Right lobe of liver (tissue), 4 donors: ENCODE measurements around the gene DBN1.

Source experiments
- POLR2A ChIP-seq: fragments of 450-650 bp; IDR thresholded peaks from one replicate; pipeline ENCODE4 v1.6.1; 2017; ENCODE audit warnings: antibody characterized with exemption, mild to moderate bottlenecking
- TF ChIP-seq, protein P1 (sequence below), 4 donors: fragments of 200-600 bp in 3 of 4; fragments of 450-650 bp in 1 of 4; IDR thresholded peaks; one replicate each; pipeline versions ENCODE4 v1.5.1 to v1.8.0; 2016 to 2022; ENCODE audit warnings: antibody characterized with exemption in 4 of 4, mild to moderate bottlenecking in 2 of 4
- donor health status: DM: no; HTN: no; CAD: no.
- donor health status: DM: no; HTN: no; CAD: no.
- donor health status: DM: no; HTN: yes; CAD: no.

- TF ChIP-seq, protein P1, sequence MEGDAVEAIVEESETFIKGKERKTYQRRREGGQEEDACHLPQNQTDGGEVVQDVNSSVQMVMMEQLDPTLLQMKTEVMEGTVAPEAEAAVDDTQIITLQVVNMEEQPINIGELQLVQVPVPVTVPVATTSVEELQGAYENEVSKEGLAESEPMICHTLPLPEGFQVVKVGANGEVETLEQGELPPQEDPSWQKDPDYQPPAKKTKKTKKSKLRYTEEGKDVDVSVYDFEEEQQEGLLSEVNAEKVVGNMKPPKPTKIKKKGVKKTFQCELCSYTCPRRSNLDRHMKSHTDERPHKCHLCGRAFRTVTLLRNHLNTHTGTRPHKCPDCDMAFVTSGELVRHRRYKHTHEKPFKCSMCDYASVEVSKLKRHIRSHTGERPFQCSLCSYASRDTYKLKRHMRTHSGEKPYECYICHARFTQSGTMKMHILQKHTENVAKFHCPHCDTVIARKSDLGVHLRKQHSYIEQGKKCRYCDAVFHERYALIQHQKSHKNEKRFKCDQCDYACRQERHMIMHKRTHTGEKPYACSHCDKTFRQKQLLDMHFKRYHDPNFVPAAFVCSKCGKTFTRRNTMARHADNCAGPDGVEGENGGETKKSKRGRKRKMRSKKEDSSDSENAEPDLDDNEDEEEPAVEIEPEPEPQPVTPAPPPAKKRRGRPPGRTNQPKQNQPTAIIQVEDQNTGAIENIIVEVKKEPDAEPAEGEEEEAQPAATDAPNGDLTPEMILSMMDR (IDR thresholded peaks at IDR 0.05), result no peak
- no peak for TF ChIP-seq POLR2A
Observed at GRCh38 chr5:177427919-177428573, 45.4 kb downstream of the DBN1 start.
